PFSK-1 (cell line): Measurements from ENCODE around the gene MRPS18B.

Experiments used
- POLR2AphosphoS5 ChIP-seq: IDR thresholded peaks from 2 replicates; pipeline ENCODE4 v1.6.1; 2012; ENCODE audit warnings: low read depth, mild to moderate bottlenecking, control low read depth, low read length, moderate library complexity
- TF ChIP-seq, protein P1 (sequence below), 2 experiments: IDR thresholded peaks; 2 replicates each; pipeline versions ENCODE4 v1.6.1 to v1.8.0; 2011 to 2012; ENCODE audit warnings: low read depth in 2 of 2, low read length in 2 of 2, control low read depth in 1 of 2, inconsistent platforms in 1 of 2, mild to moderate bottlenecking in 1 of 2, moderate library complexity in 1 of 2; ENCODE audit not compliant: insufficient read depth in 1 of 2

DNA sequence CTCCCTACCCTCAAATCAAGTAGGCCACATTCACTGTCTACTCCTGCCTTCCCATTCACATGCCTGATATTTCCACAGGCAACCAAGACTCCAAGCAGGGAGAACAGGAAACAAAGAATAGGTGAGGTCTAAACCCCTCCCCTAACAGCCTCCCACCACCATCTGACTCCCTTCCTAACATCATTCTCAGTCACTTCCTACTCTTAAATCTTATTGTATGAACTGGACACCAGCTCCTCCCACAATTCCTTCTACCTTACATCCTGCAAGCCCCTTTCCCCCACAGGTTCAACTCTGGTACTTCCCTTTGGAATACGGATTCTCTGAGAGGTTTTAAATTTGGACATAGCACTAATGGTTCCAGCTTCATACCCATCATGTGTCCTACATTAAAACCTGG lies 28.3 kb downstream of the MRPS18B start:
- TF ChIP-seq POLR2AphosphoS5, result no peak
- TF ChIP-seq, protein P1, sequence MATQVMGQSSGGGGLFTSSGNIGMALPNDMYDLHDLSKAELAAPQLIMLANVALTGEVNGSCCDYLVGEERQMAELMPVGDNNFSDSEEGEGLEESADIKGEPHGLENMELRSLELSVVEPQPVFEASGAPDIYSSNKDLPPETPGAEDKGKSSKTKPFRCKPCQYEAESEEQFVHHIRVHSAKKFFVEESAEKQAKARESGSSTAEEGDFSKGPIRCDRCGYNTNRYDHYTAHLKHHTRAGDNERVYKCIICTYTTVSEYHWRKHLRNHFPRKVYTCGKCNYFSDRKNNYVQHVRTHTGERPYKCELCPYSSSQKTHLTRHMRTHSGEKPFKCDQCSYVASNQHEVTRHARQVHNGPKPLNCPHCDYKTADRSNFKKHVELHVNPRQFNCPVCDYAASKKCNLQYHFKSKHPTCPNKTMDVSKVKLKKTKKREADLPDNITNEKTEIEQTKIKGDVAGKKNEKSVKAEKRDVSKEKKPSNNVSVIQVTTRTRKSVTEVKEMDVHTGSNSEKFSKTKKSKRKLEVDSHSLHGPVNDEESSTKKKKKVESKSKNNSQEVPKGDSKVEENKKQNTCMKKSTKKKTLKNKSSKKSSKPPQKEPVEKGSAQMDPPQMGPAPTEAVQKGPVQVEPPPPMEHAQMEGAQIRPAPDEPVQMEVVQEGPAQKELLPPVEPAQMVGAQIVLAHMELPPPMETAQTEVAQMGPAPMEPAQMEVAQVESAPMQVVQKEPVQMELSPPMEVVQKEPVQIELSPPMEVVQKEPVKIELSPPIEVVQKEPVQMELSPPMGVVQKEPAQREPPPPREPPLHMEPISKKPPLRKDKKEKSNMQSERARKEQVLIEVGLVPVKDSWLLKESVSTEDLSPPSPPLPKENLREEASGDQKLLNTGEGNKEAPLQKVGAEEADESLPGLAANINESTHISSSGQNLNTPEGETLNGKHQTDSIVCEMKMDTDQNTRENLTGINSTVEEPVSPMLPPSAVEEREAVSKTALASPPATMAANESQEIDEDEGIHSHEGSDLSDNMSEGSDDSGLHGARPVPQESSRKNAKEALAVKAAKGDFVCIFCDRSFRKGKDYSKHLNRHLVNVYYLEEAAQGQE (IDR thresholded peaks at IDR 0.05; ENCODE audit: insufficient read depth in 1 of 2, low read depth in 2 of 2, low read length in 2 of 2), result no peak
